NCI-H748 (cell line): ENCODE data around the gene KIAA0040.

Experiments used
- DNase-seq: peaks from one replicate; lab custom pipeline; 2025; ENCODE audit not compliant: unreplicated experiment; lab: John Stamatoyannopoulos, UW

Gene KIAA0040

DNA sequence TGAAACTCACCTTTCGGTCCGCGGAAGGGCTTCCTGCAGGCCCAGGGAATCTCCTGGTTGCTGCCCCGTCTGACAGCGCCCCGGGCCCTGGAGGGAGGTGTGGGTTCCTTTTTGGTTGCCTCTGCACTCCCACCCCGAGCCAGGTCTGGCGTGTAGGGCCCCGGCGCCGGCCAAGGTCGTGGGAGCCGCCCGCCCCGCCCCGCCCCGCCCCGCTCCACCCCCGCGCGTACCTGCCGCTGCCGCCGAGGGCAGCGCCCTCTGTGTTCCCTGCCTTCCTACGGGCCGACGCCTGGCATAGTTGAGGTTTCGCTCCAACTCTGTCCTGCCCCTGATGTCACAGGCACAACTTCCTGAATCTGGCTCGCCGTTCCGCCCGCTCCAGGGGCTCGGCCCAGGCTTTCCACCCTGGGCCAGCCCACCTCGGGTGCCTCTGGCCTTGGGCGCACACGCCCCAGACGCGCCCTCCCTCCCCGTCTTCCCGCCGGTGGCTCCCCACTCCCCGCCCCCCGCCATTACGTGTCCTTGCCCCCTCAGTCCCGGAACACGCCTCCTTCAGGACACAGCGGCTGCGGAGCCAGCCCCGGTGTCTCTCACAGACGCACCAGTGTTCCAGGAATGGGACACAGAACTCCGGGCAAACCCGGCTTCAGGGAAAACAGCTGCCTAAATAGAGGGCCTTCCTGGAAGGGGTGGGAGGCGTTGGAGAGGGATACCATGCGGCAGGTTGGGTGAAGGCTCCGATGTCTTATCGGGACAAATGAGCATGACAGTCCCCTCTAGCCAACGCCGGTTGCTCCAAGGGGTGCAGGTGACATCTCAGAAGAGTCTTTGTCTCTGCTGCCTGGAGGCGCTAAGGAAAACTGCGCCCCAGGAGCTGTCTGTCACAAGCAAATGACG, at the start of gene KIAA0040:
Gene KIAA0040, minus strand, starts transcription at position 147 of the 897 bp plus-strand sequence. CDS start 31,763 bp downstream, outside the sequence.
- DNase-seq: peak; percentile 79

DNA sequence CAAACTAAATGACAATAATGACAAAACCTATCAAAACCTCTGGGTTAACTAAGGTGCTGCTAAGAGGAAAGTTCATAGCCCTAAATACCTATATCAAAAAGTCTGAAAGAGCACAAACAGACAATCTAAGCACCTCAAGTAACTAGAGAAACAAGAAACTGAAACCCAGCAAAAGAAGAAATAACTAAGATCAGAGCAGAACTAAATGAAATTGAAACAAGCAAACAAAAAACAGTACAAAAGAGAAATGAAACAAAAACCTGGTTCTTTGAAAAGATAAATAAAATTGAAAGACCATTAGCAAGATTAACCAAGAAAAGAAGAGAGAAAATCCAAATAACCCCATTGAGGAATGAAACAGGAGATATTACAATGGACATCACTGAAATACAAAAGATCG, 44.8 kb upstream of the KIAA0040 start:
- no peak for DNase-seq

GRCh38 chr1:175234639-175235038, 42.1 kb upstream of the KIAA0040 start:
- DNase-seq: no peak

DNA sequence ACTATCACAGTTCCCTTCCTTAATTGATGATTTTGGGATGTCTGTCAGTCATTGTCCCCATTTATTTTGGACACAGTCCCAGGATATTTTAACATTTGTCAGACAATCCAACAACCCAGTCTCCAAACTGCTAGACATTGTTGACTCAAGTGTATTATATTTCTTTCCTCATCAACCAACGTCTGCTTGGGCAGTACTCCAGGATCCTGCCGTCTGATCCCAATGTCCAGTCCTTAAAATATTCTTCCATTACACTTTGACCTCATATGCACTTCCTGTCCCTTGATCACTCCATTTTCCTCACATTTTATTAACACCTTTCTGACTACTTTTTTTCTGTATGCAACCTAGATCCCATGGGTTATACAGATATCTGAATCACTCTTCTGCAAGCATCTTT, 39.8 kb upstream of the KIAA0040 start:
- DNase-seq: no peak

DNA sequence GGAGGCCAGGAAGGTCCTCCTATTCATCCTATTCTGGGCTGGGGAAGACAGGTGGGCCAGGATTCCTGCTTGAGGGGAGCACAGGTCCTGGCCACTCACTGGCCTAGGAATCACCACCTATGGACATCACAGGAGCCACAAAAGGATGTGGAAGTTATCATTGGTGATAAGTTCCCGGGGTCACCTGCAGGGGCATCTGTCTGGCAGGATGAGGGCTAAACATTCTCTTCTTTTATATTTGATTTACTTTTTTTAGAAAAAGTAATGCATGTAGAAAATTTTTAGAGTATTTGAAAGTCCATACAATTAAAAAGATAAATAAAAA, 33.2 kb upstream of the KIAA0040 start:
- DNase-seq: no peak

- no peak for DNase-seq
These were observed 29.8 kb upstream of the KIAA0040 start for GRCh38 chr1:175222296-175222938.

DNA sequence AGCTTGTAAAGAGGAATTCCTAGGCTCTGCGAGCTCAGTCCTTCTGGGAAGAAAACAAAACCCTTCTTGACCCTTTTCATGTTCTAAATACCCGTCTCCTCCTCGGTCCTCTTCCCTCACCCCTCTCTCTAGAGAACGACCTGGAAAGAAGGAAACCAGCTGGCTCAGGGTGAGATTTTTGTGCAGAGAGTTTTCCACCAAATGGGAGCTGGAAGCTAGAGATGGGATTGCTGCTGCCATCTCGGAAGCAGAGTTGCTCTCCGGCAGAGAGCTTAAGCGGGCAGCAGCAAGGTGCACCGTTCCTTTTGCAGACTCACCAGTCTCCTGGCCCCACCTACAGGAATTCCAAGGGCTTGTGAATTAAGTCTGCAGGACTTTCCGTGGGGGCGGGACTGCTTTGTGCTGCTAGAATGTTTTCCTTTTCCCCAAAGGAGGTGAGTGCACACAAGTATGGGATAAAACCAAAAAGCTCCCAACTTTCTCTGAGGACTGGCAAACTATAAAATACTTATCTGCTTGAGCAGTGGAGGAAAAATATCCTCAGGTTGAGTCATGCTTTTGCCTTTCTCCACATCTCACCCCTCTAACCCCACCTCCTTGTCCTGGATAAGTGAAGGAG, 29.1 kb upstream of the KIAA0040 start:
- no peak for DNase-seq

DNA sequence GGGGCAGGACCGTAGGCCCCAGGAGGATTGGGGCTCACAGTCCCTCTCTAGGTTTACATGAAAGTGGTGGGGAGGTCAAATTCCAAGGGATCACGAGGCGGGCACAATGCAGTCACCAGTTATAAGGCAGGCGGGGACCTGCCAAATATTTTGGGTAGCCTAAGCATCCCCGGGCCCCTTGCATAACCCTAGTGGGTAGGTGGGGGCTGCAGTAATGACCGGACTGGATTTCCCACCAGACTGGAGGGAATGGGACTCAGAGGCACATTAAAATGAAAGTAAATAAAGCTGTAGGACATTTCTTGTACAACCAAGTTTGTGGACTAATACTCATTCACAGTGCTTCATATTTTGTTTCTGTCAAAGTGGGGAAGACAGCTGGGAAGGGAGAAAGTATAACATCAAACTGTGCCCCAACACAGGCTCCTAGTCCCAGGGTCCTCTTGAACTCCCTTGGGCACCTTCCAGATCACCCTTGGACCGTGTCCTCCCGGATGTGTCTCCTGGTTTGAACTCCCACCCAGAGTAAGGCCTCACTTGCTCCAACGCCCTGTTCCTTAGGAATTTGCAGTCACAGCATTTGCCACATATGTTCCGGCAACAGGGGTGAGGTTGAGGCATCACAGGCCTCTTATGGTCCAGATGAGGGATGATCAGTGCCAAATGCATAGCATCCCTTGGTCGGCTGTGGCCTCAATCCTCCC, 28.4 kb upstream of the KIAA0040 start:
- DNase-seq: no peak

GRCh38 chr1:175219774-175220173, 27.2 kb upstream of the KIAA0040 start:
- no peak for DNase-seq

DNA sequence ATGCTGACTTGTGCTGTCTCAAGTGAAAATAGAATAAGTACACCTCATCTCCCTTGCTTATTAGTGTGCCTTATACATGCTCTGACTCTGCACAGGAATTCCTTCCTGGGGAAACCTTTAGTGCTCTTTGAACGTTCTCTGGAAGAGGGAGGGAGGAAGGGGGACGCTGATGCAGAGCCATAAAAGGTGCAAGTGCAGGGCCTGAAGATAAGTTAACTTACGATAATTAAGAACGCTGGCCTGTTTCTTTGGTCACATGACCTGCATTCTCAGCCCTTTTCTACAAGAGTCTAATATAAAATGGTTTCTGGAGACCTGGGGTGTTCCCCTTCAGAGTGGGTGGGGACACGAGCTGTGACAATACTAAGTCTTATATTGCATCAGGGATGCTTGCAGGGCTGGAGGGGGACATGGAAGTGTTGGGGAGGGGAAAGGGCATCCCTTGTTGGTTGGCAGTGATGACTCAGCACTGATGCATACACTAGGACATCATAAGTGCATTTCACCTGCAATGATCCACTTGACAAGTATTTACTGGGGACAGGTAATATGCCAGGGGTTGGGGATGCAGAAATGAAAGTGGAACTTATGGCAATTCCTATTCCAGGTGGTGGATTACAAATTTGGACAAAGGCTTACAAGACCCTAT, 26.3 kb upstream of the KIAA0040 start:
- no peak for DNase-seq

DNA sequence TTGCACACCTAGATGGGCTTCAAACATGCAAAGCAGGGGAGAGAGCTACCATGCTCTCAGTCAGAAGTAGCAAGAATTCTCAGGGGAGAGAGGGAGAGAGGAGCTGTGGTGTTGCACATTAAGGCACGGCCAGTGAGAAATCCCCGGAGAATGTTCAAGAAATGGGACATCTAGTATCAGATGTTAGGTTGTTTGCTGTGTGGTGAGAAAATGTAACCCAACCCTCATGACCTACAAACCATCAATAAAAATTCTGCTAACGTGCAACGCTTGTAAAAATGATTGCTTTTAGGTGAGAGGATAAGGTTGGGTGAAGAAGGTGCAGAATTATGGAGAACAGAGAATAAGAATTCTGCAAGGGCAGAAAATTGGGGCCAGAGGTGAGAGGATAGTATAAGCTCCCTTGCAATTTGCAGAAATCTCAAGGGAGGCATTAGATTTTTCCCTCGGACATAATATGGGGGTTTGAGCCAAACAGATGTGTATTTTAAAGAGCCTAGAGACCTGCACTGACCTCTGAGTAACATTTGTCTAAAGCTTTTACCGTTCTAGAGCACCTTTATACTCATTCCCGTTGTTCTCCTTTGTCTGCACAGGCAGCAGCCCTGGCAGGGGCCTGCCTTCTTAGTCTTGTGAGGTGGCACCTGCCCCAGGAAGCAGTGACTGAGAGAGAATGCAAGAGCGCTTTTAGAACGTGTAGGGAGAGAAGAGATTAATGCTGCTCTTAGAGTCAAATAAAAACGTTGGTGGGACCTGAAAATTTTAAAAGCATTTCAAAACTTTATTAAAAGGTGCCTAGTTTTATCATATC, 25.4 kb upstream of the KIAA0040 start:
- DNase-seq: no peak

DNA sequence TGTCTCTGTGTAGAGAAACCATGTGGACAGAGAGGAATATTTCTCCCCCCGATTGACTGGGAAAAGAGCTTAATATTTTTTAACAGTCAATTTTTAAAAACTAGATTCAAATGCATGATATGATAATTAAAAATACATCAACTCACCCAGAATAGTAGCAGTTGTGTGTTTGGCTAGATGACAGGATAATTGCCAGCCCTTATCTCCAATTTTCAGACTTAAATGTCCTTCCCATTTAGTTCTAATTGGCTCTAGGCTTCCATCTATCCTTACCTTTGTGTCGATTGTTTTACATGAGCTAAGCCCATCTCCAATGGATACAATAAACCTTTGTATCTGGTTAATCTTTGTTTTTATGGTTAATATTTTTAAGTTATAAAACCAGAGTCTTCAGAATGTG, 23.9 kb upstream of the KIAA0040 start:
- peak; percentile 32 for DNase-seq

GRCh38 chr1:175211656-175212055, 19.1 kb upstream of the KIAA0040 start:
- DNase-seq: no peak

- DNase-seq: no peak
These were observed 18.2 kb upstream of the KIAA0040 start for GRCh38 chr1:175210744-175211143.

- no peak for DNase-seq
These were observed 16.9 kb upstream of the KIAA0040 start for GRCh38 chr1:175209493-175209921.

DNA sequence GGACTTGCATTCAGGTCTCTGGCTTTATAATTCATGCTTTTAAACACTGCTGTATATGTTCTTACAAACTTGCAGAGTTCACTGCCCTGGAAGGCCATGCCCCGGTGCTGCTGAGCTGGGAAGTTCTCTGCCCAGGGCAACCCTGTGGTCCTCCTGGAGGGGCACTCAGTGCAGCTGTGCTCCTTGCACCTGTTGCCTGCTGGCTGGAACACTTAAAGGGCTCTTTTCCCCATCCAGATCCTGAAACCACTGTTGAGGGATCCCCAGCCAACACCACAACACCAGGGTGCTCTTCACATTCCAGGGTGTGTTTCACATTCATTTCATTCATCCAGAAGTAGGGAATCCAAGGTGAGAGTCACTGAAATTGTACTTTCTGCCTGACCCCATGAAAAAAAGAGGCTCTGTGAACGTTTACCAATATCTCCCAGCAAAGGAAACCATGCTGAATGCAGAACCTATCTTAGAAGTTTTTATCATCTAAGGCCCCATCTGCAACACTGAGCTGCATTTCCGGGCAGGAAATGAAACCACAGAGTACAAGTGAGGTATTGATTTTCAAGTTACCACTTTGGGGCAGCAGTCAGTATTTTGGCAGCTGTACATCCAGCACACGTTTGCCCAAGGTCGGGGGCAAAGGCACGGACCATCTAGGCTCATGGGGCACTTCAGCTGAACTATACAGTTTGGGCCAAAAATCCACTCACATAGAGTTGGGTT, 16.4 kb upstream of the KIAA0040 start:
- peak; percentile 34 for DNase-seq

DNA sequence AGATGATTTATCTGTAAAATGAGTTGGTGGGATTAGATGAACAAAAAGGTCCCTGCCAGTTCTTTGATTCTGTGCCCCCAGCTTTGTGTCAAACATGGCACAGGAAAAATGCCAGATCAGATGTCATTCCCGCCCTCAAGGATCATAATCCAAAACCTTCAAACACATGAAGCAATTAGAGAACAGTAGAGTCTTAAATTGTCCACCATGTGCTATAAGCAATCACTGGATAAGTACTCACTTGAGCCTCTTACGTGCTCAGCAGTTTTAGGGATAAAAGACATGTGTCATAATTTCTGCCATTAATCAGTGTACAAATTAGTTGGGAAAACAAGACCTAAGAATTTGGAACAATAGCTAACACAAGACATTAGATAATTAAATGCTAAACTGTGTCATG, 15.4 kb upstream of the KIAA0040 start:
- DNase-seq: peak; percentile 94

DNA sequence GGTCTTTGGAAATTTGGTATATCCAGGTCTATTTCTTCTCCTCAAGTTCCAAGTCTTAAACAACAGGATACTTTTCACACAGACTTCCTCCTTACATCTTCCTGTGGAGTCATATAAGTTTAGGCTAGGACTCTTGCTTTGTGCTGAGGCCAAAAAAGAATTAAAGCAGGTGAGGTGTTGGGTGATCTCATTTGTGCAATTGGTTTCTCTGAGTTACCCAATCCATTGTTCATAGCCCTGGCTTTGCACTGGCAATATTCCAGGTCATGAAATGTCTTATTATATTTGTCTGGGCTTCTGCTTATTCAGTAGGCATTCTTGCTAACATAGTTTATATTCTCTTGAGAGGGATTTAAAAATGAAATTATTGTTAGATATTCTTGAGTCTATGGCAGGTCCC, 14.1 kb upstream of the KIAA0040 start:
- DNase-seq: peak; percentile 27

DNA sequence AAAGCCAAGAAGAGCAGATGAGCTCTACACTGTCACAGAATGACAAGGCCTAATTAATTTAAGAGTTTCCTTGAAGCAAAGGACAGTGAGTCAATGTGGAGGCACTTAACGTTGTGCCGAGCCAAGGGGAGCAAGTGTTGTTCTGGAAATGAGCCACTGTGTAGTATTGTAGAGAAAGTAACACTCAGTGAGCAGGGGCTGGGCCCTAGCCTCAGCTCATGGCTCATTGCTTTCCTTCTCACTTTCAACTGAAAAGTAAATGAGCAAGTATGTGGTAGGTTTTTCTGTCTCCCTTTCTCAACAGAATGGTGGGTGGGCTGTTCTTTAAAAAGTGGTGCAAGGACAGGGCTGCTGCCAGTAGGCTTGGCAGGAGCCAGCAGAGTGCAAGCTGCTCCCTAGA, 11.8 kb upstream of the KIAA0040 start:
- no peak for DNase-seq
